Thyroid gland (tissue), 4 donors: ENCODE measurements around the gene CD58. TPM values are rescaled to one million over a fixed set of nuclear protein-coding genes. Genes with fewer than 3 reads are reported as not detected.

Experiments
- DNase-seq, 2 donors: peaks; one replicate each; pipeline ENCODE4 v3.0.0-alpha.2; 2019
- H3K27ac ChIP-seq, 3 donors: fragments of 200-600 bp; sonication (generic); 1 replicate in 2 of 3; 2 replicates in 1 of 3; pipeline ENCODE4 v1.5.1; 2016 to 2019; ENCODE audit warnings: mild to moderate bottlenecking in 1 of 3, moderate library complexity in 1 of 3
- H3K27me3 ChIP-seq: fragments of 200-600 bp; sonication (generic); one replicate; pipeline ENCODE4 v1.5.1; 2019
- H3K36me3 ChIP-seq, 2 donors: fragments of 200-600 bp; sonication (generic); one replicate each; pipeline ENCODE4 v1.5.1; 2016 to 2019
- H3K4me1 ChIP-seq, 2 donors: fragments of 200-600 bp; sonication (generic); one replicate each; pipeline ENCODE4 v1.5.1; 2017 to 2019
- H3K4me3 ChIP-seq, 3 donors: fragments of 200-600 bp; sonication (generic); replicated peaks in 1 of 3; 1 replicate in 2 of 3; 2 replicates in 1 of 3; pipeline ENCODE4 v1.5.1; 2016; ENCODE audit warnings: mild to moderate bottlenecking in 1 of 3
- H3K9me3 ChIP-seq: fragments of 200-600 bp; sonication (generic); one replicate; pipeline ENCODE4 v1.5.1; 2017
- CTCF ChIP-seq, 6 experiments: fragments of 200-600 bp in 3 of 6; fragments of 450-650 bp in 3 of 6; sonication (generic) in 3 of 6; IDR thresholded peaks; one replicate each; pipeline ENCODE4 v1.5.1; 2016 to 2019; ENCODE audit warnings: antibody characterized with exemption in 6 of 6, mild to moderate bottlenecking in 2 of 6, inconsistent platforms in 1 of 6, moderate library complexity in 1 of 6
- POLR2A ChIP-seq, 2 donors: fragments of 450-650 bp; IDR thresholded peaks; one replicate each; pipeline ENCODE4 v1.6.1; 2017; ENCODE audit warnings: antibody characterized with exemption in 2 of 2, mild to moderate bottlenecking in 2 of 2, moderate library complexity in 1 of 2
- WGBS, 2 donors: methylation state at CpG; one replicate each; pipeline ENCODE4 v1.1.5; 2017; 5-methylcytosine and 5-hydroxymethylcytosine counted together
- intact Hi-C: fragments of 100-400 bp; cut with DNase I; formaldehyde crosslinking; loops from one replicate; pipeline ENCODE4 v1.15.1; 2023
- total RNA-seq, 4 donors: library from RNA; depleted of rRNA; stranded (reverse); fragments of >200 nt; gene quantifications; one replicate each; pipeline ENCODE4 v1.2.3, GENCODE V29; 2016

The CD58 gene
- total RNA-seq, 4 donors from 2014 or later: 17.5 to 51.9 (median 23.1) TPM

- Histone ChIP-seq H3K4me1 (peaks cover 7 to 28% of the 10 kb centered on the region in 2 donors), H3K36me3 (no peaks in the 10 kb centered on the region), H3K27me3 (no peaks in the 10 kb centered on the region), H3K27ac (no peak overlapping the region), H3K4me3 (no peak overlapping the region), H3K9me3 (no peaks in the 10 kb centered on the region)
- TF ChIP-seq CTCF (IDR thresholded peaks at IDR 0.05) (peak; percentile 77 to 94 (median 91)), POLR2A (IDR thresholded peaks at IDR 0.05) (no peak)
- intact Hi-C loops: loop anchor here (5.0 kb wide), 2 partner anchors 113 to 333 kb away; partner anchors contain the start of gene ATP1A1
- WGBS, 2 donors: 44 to 81% methylated on average over 2 to 6 of the region's 6 CpGs
- peak; percentile 87 to 92 for DNase-seq
These were observed 85.6 kb downstream of the CD58 start for GRCh38 chr1:116485071-116485735.

- peak overlapping the region in 1 of 3 donors; percentile 51 for H3K27ac ChIP-seq
- 65 to 69% methylated on average over 11 of the region's 11 CpGs for WGBS, 2 donors
- H3K27me3 ChIP-seq: no peaks in the 10 kb centered on the region
- TF ChIP-seq POLR2A (IDR thresholded peaks at IDR 0.05) (no peak), CTCF (IDR thresholded peaks at IDR 0.05) (no peak)
- H3K36me3 ChIP-seq: no peaks in the 10 kb centered on the region
- intact Hi-C loops: loop anchor here (5.0 kb wide), 1 partner anchor 256 kb away; no protein-coding TSS in a partner anchor
- peak; percentile 77 to 80 for DNase-seq
- H3K4me1 ChIP-seq: peaks cover 7 to 22% of the 10 kb centered on the region in 2 donors
- no peaks in the 10 kb centered on the region for H3K9me3 ChIP-seq
- no peak overlapping the region for H3K4me3 ChIP-seq
These were observed 87.1 kb downstream of the CD58 start for GRCh38 chr1:116483481-116484309.

- H3K36me3 ChIP-seq: no peaks in the 10 kb centered on the region
- H3K27me3 ChIP-seq: no peaks in the 10 kb centered on the region
- intact Hi-C loops: loop anchor here (5.0 kb wide), 1 partner anchor 255 kb away; no protein-coding TSS in a partner anchor
- H3K4me3 ChIP-seq: no peak overlapping the region
- TF ChIP-seq CTCF (IDR thresholded peaks at IDR 0.05) (no peak), POLR2A (IDR thresholded peaks at IDR 0.05) (no peak)
- H3K9me3 ChIP-seq: no peaks in the 10 kb centered on the region
- 81 to 100% methylated on average over 2 of the region's 2 CpGs for WGBS, 2 donors
- H3K4me1 ChIP-seq: peaks cover 7 to 21% of the 10 kb centered on the region in 2 donors
- DNase-seq: no peak
- no peak overlapping the region for H3K27ac ChIP-seq
These were observed 88.3 kb downstream of the CD58 start for GRCh38 chr1:116482490-116482889.

GRCh38 chr1:116481934-116482333 lies 88.9 kb downstream of the CD58 start:
- WGBS, 2 donors: 95 to 99% methylated on average over 3 of the region's 3 CpGs
- Histone ChIP-seq H3K4me1 (peaks cover 7 to 21% of the 10 kb centered on the region in 2 donors), H3K27me3 (no peaks in the 10 kb centered on the region), H3K4me3 (no peak overlapping the region), H3K36me3 (no peaks in the 10 kb centered on the region), H3K9me3 (no peaks in the 10 kb centered on the region), H3K27ac (no peak overlapping the region)
- no peak for TF ChIP-seq CTCF (IDR thresholded peaks at IDR 0.05)
- TF ChIP-seq POLR2A (IDR thresholded peaks at IDR 0.05): no peak
- DNase-seq: no peak
- intact Hi-C loops: loop anchor here (5.0 kb wide), 1 partner anchor 255 kb away; no protein-coding TSS in a partner anchor
